Smooth muscle cell of the brain vasculature (primary cell): ENCODE data around the gene LAMA4.

Source experiments
- DNase-seq: peaks from one replicate; pipeline ENCODE4 v3.0.0-alpha.2; 2012; ENCODE audit warnings: low read depth, low spot score

Gene LAMA4

GRCh38 chr6:112085286-112086065, 168.9 kb downstream of the LAMA4 start:
- no peak for DNase-seq

- DNase-seq = no peak
Observed at GRCh38 chr6:112081569-112081968, 172.8 kb downstream of the LAMA4 start.

GRCh38 chr6:112066606-112067005, 187.8 kb downstream of the LAMA4 start:
- DNase-seq = no peak

GRCh38 chr6:112065426-112065986, 188.9 kb downstream of the LAMA4 start:
- no peak for DNase-seq

- DNase-seq = no peak
Observed at GRCh38 chr6:112062966-112063365, 191.4 kb downstream of the LAMA4 start.

GRCh38 chr6:112061605-112062004, 192.8 kb downstream of the LAMA4 start:
- no peak for DNase-seq
